Neuronal stem cell (in vitro differentiated cells): ENCODE data around the gene SMAD1.
"Not testable (repeated sequence)": the region's sequence is repeated elsewhere in the genome, so short reads cannot be mapped to it uniquely, and the experiment has no call there.

Experiments used
- DNase-seq: peaks from one replicate; pipeline ENCODE4 v3.0.0-alpha.2; 2013; ENCODE audit warnings: low spot score
- H2AFZ ChIP-seq: one replicate; pipeline ENCODE4 v1.6.1; 2013; ENCODE audit warnings: mild to moderate bottlenecking, low read length, inconsistent platforms
- H2AK5ac ChIP-seq: 2 replicates; pipeline ENCODE4 v1.6.1; 2013; ENCODE audit warnings: low read depth, mild to moderate bottlenecking, inconsistent platforms, low read length, moderate library complexity, mixed read lengths
- H2BK120ac ChIP-seq: 2 replicates; pipeline ENCODE4 v1.6.1; 2013; ENCODE audit warnings: low read depth, mild to moderate bottlenecking, inconsistent platforms, low read length, moderate library complexity, mixed read lengths
- H2BK12ac ChIP-seq: one replicate; pipeline ENCODE4 v1.6.1; 2013; ENCODE audit warnings: low read length, inconsistent platforms
- H2BK15ac ChIP-seq: 2 replicates; pipeline ENCODE4 v1.6.1; 2013; ENCODE audit warnings: mild to moderate bottlenecking, low read length, inconsistent platforms, mixed read lengths
- H2BK5ac ChIP-seq: one replicate; pipeline ENCODE4 v1.6.1; 2013; ENCODE audit warnings: inconsistent platforms, mild to moderate bottlenecking, low read length, moderate library complexity
- H3K14ac ChIP-seq: one replicate; pipeline ENCODE4 v1.6.1; 2013; ENCODE audit warnings: low read length, inconsistent platforms
- H3K18ac ChIP-seq: 2 replicates; pipeline ENCODE4 v1.6.1; 2013; ENCODE audit warnings: low read length, inconsistent platforms
- H3K23ac ChIP-seq: 2 replicates; pipeline ENCODE4 v1.6.1; 2013; ENCODE audit warnings: low read depth, mild to moderate bottlenecking, mixed read lengths, low read length, inconsistent platforms; ENCODE audit not compliant: poor library complexity
- H3K27ac ChIP-seq: replicated peaks from 3 replicates; pipeline ENCODE4 v1.5.1; 2013; ENCODE audit warnings: low read length, inconsistent platforms
- H3K27me3 ChIP-seq, 3 experiments: 2 replicates each; pipeline ENCODE4 v1.6.1; 2013; ENCODE audit warnings: low read length in 3 of 3, mild to moderate bottlenecking in 2 of 3, inconsistent platforms in 1 of 3, low read depth in 1 of 3, mixed read lengths in 1 of 3, moderate library complexity in 1 of 3; ENCODE audit not compliant: control insufficient read depth in 3 of 3, insufficient read depth in 3 of 3
- H3K36me3 ChIP-seq, 2 donors: replicated peaks in 1 of 2; 2 replicates each; pipeline ENCODE4 v1.6.1; 2013; ENCODE audit warnings: low read length in 2 of 2; ENCODE audit not compliant: control insufficient read depth in 2 of 2, insufficient read depth in 2 of 2
- H3K4ac ChIP-seq: 2 replicates; pipeline ENCODE4 v1.6.1; 2013; ENCODE audit warnings: inconsistent platforms, mild to moderate bottlenecking, low read length, moderate library complexity
- H3K4me1 ChIP-seq, 2 donors: 1 replicate in 1 of 2; 2 replicates in 1 of 2; pipeline ENCODE4 v1.6.1; 2013; ENCODE audit warnings: low read length in 2 of 2, low read depth in 1 of 2; ENCODE audit not compliant: control insufficient read depth in 2 of 2, insufficient read depth in 1 of 2
- H3K4me2 ChIP-seq: one replicate; pipeline ENCODE4 v1.6.1; 2013; ENCODE audit warnings: mild to moderate bottlenecking, low read length, inconsistent platforms; ENCODE audit not compliant: insufficient read depth, poor library complexity, severe bottlenecking
- H3K4me3 ChIP-seq, 2 donors: 2 replicates each; pipeline ENCODE4 v1.5.1; 2013; ENCODE audit warnings: low read length in 2 of 2, mild to moderate bottlenecking in 2 of 2, inconsistent platforms in 1 of 2, moderate library complexity in 1 of 2
- H3K79me1 ChIP-seq: one replicate; pipeline ENCODE4 v1.6.1; 2013; ENCODE audit warnings: low read depth, mild to moderate bottlenecking, inconsistent platforms, low read length, moderate library complexity
- H3K9ac ChIP-seq: one replicate; pipeline ENCODE4 v1.6.1; 2013; ENCODE audit warnings: mild to moderate bottlenecking, low read depth, low read length, inconsistent platforms; ENCODE audit not compliant: poor library complexity
- H3K9me3 ChIP-seq, 2 donors: replicated peaks in 1 of 2; 2 replicates each; pipeline versions ENCODE3 to v1.6.1; 2013; ENCODE audit warnings: low read length in 2 of 2, mild to moderate bottlenecking in 2 of 2, inconsistent platforms in 1 of 2, low read depth in 1 of 2, mixed read lengths in 1 of 2, moderate library complexity in 1 of 2; ENCODE audit not compliant: control insufficient read depth in 2 of 2, insufficient read depth in 1 of 2
- H4K8ac ChIP-seq: one replicate; pipeline ENCODE4 v1.6.1; 2013; ENCODE audit warnings: low read depth, mild to moderate bottlenecking, inconsistent platforms, low read length, moderate library complexity
- H4K91ac ChIP-seq: one replicate; pipeline ENCODE4 v1.6.1; 2013; ENCODE audit warnings: low read length, low read depth, mild to moderate bottlenecking, inconsistent platforms; ENCODE audit not compliant: poor library complexity
- WGBS, 2 donors: extraction: QIAGEN DNeasy Blood & Tissue Kit; methylation state at CpG; one replicate each; pipeline ENCODE4 v1.1.7; 2013; ENCODE audit warnings: missing lambda C conversion rate in 2 of 2, mixed read lengths in 1 of 2; ENCODE audit not compliant: insufficient read length in 2 of 2, insufficient replicate concordance in 1 of 2; ENCODE audit errors: extremely low coverage in 2 of 2; 5-methylcytosine and 5-hydroxymethylcytosine counted together

The SMAD1 gene

DNA sequence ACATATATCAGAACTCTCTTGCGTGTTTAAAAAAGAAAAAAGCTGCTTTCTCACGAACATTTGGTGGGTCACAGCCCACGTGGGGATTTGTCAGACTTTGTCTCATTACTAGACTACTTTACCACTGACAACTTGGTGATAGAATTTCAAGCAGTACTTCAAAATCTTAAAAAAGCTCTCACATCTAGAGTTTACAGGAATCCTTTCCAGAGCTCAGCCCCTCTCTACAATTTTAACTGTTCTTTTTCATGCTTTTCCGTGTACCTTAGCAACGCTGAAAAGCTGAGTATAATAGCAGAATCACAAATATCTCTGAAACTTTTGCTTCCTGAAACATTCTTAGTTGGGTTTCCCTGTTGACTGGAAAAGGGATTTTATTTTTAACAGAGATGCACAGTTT, 50.2 kb downstream of the SMAD1 start:
- WGBS, 2 donors, result no CpG with 5 or more reads among the region's 5 CpGs
- no peaks in the 10 kb centered on the region for H3K79me1 ChIP-seq
- H3K27me3 ChIP-seq, result no peaks in the 10 kb centered on the region
- H3K4me1 ChIP-seq, result peaks cover 0 to 21% of the 10 kb centered on the region in 2 donors
- no peak overlapping the region for H3K4me3 ChIP-seq
- no peaks in the 10 kb centered on the region for H3K9me3 ChIP-seq
- H2AFZ ChIP-seq, result no peak overlapping the region
- no peak overlapping the region for H2BK15ac ChIP-seq
- no peak overlapping the region for H2BK120ac ChIP-seq
- H2BK5ac ChIP-seq, result no peak overlapping the region
- H3K9ac ChIP-seq, result no peak overlapping the region
- H2AK5ac ChIP-seq, result no peak overlapping the region
- H3K23ac ChIP-seq, result no peak overlapping the region
- no peak overlapping the region for H2BK12ac ChIP-seq
- no peak overlapping the region for H4K8ac ChIP-seq
- H3K4ac ChIP-seq, result no peak overlapping the region
- no peak for DNase-seq
- no peak overlapping the region for H4K91ac ChIP-seq
- peaks cover 0 to 13% of the 10 kb centered on the region in 2 donors for H3K36me3 ChIP-seq
- H3K4me2 ChIP-seq, result no peak overlapping the region
- H3K14ac ChIP-seq, result no peak overlapping the region
- H3K27ac ChIP-seq, result no peak overlapping the region
- no peak overlapping the region for H3K18ac ChIP-seq

DNA sequence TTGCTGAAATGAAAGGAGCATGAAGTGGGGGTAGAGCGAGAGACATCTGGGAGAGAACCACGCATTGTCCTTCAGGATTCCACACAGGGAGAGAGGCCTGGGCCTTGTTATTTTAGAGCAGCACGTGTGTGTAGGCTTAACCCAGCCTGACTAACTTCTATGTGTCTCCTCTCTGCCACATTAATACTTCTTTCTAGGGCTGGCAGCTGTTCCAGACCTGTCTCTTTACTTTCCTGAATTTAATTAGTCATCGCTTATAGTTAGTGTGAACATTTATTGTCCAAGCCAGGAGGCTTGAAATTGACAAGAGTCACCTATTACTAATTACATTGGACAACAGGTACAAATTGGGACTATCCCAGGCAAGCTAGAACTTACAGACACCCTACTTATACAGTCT, 51.3 kb downstream of the SMAD1 start:
- H3K9ac ChIP-seq, result no peak overlapping the region
- no peak overlapping the region for H3K27ac ChIP-seq
- no peak overlapping the region for H3K4ac ChIP-seq
- peaks cover 0 to 11% of the 10 kb centered on the region in 2 donors for H3K36me3 ChIP-seq
- H3K14ac ChIP-seq, result no peak overlapping the region
- H2AK5ac ChIP-seq, result no peak overlapping the region
- no peak overlapping the region for H2BK12ac ChIP-seq
- no peak overlapping the region for H4K8ac ChIP-seq
- H3K79me1 ChIP-seq, result no peaks in the 10 kb centered on the region
- no peaks in the 10 kb centered on the region for H3K27me3 ChIP-seq
- no peak overlapping the region for H2BK120ac ChIP-seq
- peaks cover 0 to 21% of the 10 kb centered on the region in 2 donors for H3K4me1 ChIP-seq
- no CpG with 5 or more reads among the region's 4 CpGs for WGBS, 2 donors
- H3K4me2 ChIP-seq, result no peak overlapping the region
- no peaks in the 10 kb centered on the region for H3K9me3 ChIP-seq
- no peak overlapping the region for H3K18ac ChIP-seq
- H2BK5ac ChIP-seq, result no peak overlapping the region
- H2AFZ ChIP-seq, result no peak overlapping the region
- H4K91ac ChIP-seq, result no peak overlapping the region
- no peak overlapping the region for H2BK15ac ChIP-seq
- no peak for DNase-seq
- H3K4me3 ChIP-seq, result no peak overlapping the region
- H3K23ac ChIP-seq, result no peak overlapping the region

DNA sequence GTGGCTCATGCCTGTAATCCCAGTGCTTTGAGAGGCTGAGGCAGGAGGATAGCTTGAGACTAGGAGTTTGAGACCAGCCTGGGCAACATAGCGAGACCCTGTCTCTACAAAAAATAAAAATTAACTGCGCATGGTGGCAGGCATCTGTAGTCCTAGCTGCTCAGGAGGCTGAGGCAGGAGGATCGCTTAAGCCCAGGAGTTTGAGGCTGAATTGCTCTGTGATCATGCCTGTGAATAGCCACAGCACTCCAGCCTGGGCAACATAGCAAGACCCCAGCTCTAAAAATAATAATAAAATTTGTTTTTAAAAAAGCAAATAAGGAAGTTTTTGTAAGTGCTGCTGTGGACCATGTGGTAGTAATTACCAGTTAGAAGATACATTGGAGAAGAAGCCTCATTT, 51.8 kb downstream of the SMAD1 start:
- WGBS, 2 donors, result no CpG with 5 or more reads among the region's 3 CpGs

DNA sequence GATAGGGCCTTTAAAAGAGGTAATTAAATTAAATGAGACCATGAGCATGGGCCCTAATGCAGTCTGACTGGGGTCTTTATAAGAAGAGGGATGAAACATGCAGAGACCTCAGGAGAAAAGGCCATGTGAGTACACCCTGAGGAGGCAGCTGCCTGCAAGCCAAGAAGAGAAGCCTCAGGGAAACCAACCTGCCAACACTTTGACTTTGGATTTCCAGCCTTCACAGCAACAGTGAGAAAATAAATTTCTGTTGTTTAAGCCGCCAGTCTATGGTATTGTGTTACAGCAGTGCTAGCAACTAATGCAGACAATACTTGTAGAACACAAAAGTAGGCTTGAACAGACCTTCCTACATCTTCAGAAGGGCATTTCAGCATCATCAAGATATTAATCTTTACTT, 52.3 kb downstream of the SMAD1 start:
- H2AK5ac ChIP-seq, result no peak overlapping the region
- no peak overlapping the region for H3K4me3 ChIP-seq
- H2BK120ac ChIP-seq, result no peak overlapping the region
- H3K23ac ChIP-seq, result no peak overlapping the region
- H2BK5ac ChIP-seq, result no peak overlapping the region
- peaks cover 0 to 21% of the 10 kb centered on the region in 2 donors for H3K4me1 ChIP-seq
- H3K18ac ChIP-seq, result no peak overlapping the region
- H2AFZ ChIP-seq, result no peak overlapping the region
- no peak overlapping the region for H2BK12ac ChIP-seq
- no peak overlapping the region for H3K4me2 ChIP-seq
- H4K91ac ChIP-seq, result no peak overlapping the region
- H3K27me3 ChIP-seq, result no peaks in the 10 kb centered on the region
- H4K8ac ChIP-seq, result no peak overlapping the region
- H3K27ac ChIP-seq, result no peak overlapping the region
- H2BK15ac ChIP-seq, result no peak overlapping the region
- peaks cover 0 to 11% of the 10 kb centered on the region in 2 donors for H3K36me3 ChIP-seq
- H3K79me1 ChIP-seq, result no peaks in the 10 kb centered on the region
- H3K9me3 ChIP-seq, result no peaks in the 10 kb centered on the region
- H3K14ac ChIP-seq, result no peak overlapping the region
- WGBS, 2 donors, result no CpG with 5 or more reads among the region's 1 CpG
- DNase-seq, result no peak
- H3K9ac ChIP-seq, result no peak overlapping the region
- no peak overlapping the region for H3K4ac ChIP-seq

More for the DNA sequence above, 51.8 kb downstream of the SMAD1 start:
- H2AK5ac ChIP-seq, H3K4me3 ChIP-seq, H3K18ac ChIP-seq, H3K27ac ChIP-seq, H3K14ac ChIP-seq, H3K23ac ChIP-seq, H3K27me3 ChIP-seq, H2BK5ac ChIP-seq, H2BK15ac ChIP-seq, H4K8ac ChIP-seq, H2AFZ ChIP-seq, H2BK120ac ChIP-seq, H2BK12ac ChIP-seq, H3K4me2 ChIP-seq, H4K91ac ChIP-seq, H3K9me3 ChIP-seq, DNase-seq, H3K79me1 ChIP-seq, H3K4ac ChIP-seq, H3K9ac ChIP-seq: not testable (repeated sequence)
- peaks cover 0 to 11% of the 10 kb centered on the region in 2 donors for H3K36me3 ChIP-seq
- H3K4me1 ChIP-seq, result peaks cover 0 to 21% of the 10 kb centered on the region in 2 donors
